ENCODE measurements around the gene TMPRSS9. TPM values are rescaled to one million over a fixed set of nuclear protein-coding genes. Genes with fewer than 3 reads are reported as not detected.

The TMPRSS9 gene
- total and polyA plus RNA-seq, 8 donors: 0.09 to 0.84 (median 0.58) TPM

DNA sequence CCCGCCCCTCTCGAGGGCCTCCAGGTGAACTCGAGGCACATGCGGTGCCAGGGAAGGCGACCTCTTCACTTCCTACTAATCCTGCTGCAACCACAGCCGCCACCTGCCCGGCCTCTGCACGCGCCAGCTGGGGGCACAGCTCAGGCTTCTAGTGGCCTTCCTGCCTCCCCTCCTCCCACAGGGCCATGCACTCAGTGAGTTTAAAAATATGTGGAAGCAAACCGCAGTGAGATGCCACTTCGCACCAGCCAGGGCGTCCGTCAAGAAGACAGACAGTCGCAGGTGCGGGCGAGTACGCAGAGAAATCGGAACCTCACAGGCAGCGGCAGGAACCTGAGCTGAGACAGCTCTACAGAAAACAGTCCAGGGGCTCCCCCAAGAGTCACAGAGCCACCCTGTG is 86.3 kb downstream of the TMPRSS9 start:
- H3K27ac ChIP-seq: no peak overlapping the region
- H3K4me1 ChIP-seq: no peaks in the 10 kb centered on the region
- H3K27me3 ChIP-seq: no peaks in the 10 kb centered on the region
- no peak overlapping the region for H3K4me3 ChIP-seq
- intact Hi-C loops (cut with DNase I): no loop called here
- no peak for DNase-seq
- ATAC-seq: no peak
- H3K9me3 ChIP-seq: no peaks in the 10 kb centered on the region
- whole genome bisulfite sequencing, 2 donors: 84 to 85% methylated on average over 19 of the region's 19 CpGs
- no peaks in the 10 kb centered on the region for H3K36me3 ChIP-seq
- TF ChIP-seq, protein P1, sequence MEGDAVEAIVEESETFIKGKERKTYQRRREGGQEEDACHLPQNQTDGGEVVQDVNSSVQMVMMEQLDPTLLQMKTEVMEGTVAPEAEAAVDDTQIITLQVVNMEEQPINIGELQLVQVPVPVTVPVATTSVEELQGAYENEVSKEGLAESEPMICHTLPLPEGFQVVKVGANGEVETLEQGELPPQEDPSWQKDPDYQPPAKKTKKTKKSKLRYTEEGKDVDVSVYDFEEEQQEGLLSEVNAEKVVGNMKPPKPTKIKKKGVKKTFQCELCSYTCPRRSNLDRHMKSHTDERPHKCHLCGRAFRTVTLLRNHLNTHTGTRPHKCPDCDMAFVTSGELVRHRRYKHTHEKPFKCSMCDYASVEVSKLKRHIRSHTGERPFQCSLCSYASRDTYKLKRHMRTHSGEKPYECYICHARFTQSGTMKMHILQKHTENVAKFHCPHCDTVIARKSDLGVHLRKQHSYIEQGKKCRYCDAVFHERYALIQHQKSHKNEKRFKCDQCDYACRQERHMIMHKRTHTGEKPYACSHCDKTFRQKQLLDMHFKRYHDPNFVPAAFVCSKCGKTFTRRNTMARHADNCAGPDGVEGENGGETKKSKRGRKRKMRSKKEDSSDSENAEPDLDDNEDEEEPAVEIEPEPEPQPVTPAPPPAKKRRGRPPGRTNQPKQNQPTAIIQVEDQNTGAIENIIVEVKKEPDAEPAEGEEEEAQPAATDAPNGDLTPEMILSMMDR (IDR thresholded peaks at IDR 0.05): no peak
- no peak for FAIRE-seq

DNA sequence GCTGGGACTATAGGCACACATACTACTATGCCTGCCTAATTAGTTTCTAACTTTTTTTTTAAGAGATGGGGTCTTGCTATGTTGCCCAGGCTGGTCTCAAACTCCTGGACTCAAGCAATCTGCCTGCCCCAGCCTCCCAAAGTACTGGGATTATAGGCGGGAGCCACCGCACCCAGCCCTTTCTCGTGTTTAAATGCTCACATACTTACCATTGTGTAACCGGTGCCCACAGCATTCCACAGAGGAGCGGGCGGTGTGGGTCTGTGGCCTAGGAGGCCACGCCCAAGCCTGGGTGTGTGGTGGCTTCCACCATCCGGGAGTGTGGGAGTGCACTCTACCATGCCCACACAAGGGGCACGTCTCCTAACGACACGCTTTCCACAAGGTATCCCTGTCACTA is 89.0 kb downstream of the TMPRSS9 start:
- no peaks in the 10 kb centered on the region for H3K9me3 ChIP-seq
- no peak overlapping the region for H3K4me3 ChIP-seq
- WGBS, 2 donors: 93 to 94% methylated on average over 11 of the region's 11 CpGs
- no peak overlapping the region for H3K27ac ChIP-seq
- H3K36me3 ChIP-seq: no peaks in the 10 kb centered on the region
- FAIRE-seq: no peak
- intact Hi-C loops (cut with DNase I): no loop called here
- ATAC-seq: no peak
- DNase-seq: no peak
- H3K27me3 ChIP-seq: no peaks in the 10 kb centered on the region
- TF ChIP-seq, protein P1 (IDR thresholded peaks at IDR 0.05): no peak
- H3K4me1 ChIP-seq: no peaks in the 10 kb centered on the region

DNA sequence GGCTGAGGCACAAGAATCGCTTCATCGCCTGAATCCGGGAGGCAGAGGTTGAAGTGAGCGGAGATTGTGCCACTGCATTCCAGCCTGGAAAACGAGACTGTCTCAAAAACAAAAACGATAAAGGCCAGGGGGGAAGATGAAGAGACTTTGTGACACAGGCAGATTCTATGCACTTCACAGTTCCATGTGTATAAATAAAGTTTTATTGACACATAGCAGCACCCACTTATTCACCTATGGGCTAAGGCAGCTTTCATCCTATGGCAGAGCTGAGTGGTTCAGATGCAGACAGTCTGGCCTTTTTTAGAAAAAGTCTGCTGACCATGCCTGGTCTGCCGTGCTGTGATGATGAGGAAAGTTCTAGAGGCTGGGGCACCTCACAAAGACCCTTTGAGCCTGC is 91.1 kb downstream of the TMPRSS9 start:
- 94 to 95% methylated on average over 7 of the region's 7 CpGs for WGBS, 2 donors
- H3K36me3 ChIP-seq: no peaks in the 10 kb centered on the region
- no peaks in the 10 kb centered on the region for H3K27me3 ChIP-seq
- FAIRE-seq (no peak), ATAC-seq (no peak), DNase-seq (no peak)
- H3K4me1 ChIP-seq: peaks cover 0 to 3% (median 0%) of the 10 kb centered on the region in 3 donors
- no peak overlapping the region for H3K4me3 ChIP-seq
- no peak overlapping the region for H3K27ac ChIP-seq
- TF ChIP-seq, protein P1 (IDR thresholded peaks at IDR 0.05): no peak
- no peaks in the 10 kb centered on the region for H3K9me3 ChIP-seq
- intact Hi-C loops (cut with DNase I): no loop called here

DNA sequence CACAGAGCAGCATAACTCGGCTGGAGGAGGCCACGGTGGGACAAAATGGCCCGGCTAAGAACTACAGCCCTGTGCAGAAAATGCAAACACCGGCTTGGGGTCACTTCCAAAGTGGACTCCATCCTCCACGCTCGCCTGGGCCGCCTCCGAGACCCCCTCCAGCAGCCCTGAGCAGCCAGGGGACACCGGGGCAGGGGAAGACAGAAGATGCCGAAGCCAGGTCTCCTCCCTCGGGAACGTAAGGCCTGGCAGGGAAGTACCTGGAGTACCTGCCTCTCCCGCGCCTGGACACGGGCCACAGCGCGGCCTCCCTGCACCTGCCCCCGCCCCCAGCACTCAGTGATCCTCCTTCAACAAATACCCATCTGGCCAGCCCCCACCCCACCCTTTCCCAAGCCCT is 91.7 kb downstream of the TMPRSS9 start:
- no peak overlapping the region for H3K4me3 ChIP-seq
- TF ChIP-seq, protein P1 (IDR thresholded peaks at IDR 0.05): no peak
- DNase-seq (no peak), ATAC-seq (no peak), FAIRE-seq (no peak)
- H3K36me3 ChIP-seq: no peaks in the 10 kb centered on the region
- no peaks in the 10 kb centered on the region for H3K27me3 ChIP-seq
- WGBS, 2 donors: 97 to 98% methylated on average over 10 to 18 of the region's 18 CpGs
- no peak overlapping the region for H3K27ac ChIP-seq
- intact Hi-C loops (cut with DNase I): no loop called here
- peaks cover 0 to 3% (median 0%) of the 10 kb centered on the region in 3 donors for H3K4me1 ChIP-seq
- H3K9me3 ChIP-seq: no peaks in the 10 kb centered on the region

DNA sequence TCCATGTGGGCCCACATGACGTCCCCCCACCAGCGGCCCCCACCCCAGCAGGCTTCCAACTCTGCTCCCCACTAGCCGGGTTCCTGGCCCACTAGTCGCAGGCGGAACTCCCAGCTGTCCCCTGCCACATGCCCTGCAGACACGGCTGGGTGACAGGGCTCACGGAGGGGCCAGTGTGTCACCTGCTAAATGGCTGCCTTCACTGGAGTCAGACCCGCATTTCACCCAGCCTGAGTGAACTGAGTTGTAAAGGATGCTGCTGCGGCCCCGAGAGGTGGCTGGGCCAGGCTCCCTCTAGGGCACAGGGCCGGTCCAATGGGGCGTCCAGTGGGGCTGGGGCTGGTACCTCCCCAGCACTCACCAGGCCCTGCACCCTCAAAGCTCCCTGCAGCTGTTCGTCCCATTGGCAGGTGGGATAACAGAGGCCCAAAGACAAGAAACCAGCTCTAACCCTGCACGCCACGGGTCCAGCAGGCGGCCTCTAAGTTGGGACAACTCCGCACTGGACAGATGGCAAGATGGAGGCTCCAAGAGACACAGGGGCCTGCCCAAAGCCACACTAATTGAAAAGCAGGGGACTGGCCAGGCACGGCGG is 93.5 kb downstream of the TMPRSS9 start:
- intact Hi-C loops (cut with DNase I): no loop called here
- Histone ChIP-seq H3K4me3 (no peak overlapping the region), H3K27me3 (no peaks in the 10 kb centered on the region), H3K4me1 (peaks cover 0 to 3% (median 0%) of the 10 kb centered on the region in 3 donors), H3K9me3 (no peaks in the 10 kb centered on the region), H3K27ac (no peak overlapping the region), H3K36me3 (no peaks in the 10 kb centered on the region)
- WGBS, 2 donors: 90 to 91% methylated on average over 19 of the region's 19 CpGs
- ATAC-seq: no peak
- TF ChIP-seq, protein P1 (IDR thresholded peaks at IDR 0.05): no peak
- no peak for DNase-seq
- no peak for FAIRE-seq

Measured in pancreas (tissue), 10 donors.